SK-N-SH (cell line): ENCODE data around the gene ENPP5.

Source experiments
- CTCF ChIP-seq: fragments of 200-600 bp; sonication (generic); IDR thresholded peaks from 2 replicates; pipeline ENCODE4 v1.6.1; 2017; ENCODE audit warnings: antibody characterized with exemption, mild to moderate bottlenecking, moderate library complexity
- ELF1 ChIP-seq: IDR thresholded peaks from 2 replicates; pipeline ENCODE4 v1.4.0; 2012
- EP300 ChIP-seq, 2 experiments: IDR thresholded peaks; 2 replicates each; pipeline versions ENCODE4 v1.4.0 to v1.6.1; 2012; ENCODE audit warnings: borderline replicate concordance in 1 of 2, low read depth in 1 of 2, low read length in 1 of 2
- GABPA ChIP-seq: IDR thresholded peaks from 2 replicates; pipeline ENCODE4 v1.4.0; 2012; ENCODE audit warnings: low read depth, mild to moderate bottlenecking
- JUND ChIP-seq: IDR thresholded peaks from 2 replicates; pipeline ENCODE4 v1.4.0; 2012
- MXI1 ChIP-seq: IDR thresholded peaks from 2 replicates; pipeline ENCODE4 v1.6.1; 2012; ENCODE audit warnings: mild to moderate bottlenecking, low read depth, low read length, improper control_type of control experiment
- PBX3 ChIP-seq: IDR thresholded peaks from 2 replicates; pipeline ENCODE4; 2012
- POLR2AphosphoS5 ChIP-seq: IDR thresholded peaks from 2 replicates; pipeline ENCODE4 v1.6.1; 2012; ENCODE audit warnings: low read depth, low read length
- RCOR1 ChIP-seq: fragments of 150-350 bp; IDR thresholded peaks from 2 replicates; pipeline ENCODE4 v1.6.1; 2017; ENCODE audit warnings: antibody characterized with exemption, low read length
- REST ChIP-seq: IDR thresholded peaks from 2 replicates; pipeline ENCODE4 v1.6.1; 2012; ENCODE audit warnings: mild to moderate bottlenecking, low read depth, low read length, moderate library complexity
- SIN3A ChIP-seq: IDR thresholded peaks from 2 replicates; pipeline ENCODE4 v1.6.1; 2012; ENCODE audit warnings: low read depth, mild to moderate bottlenecking, low read length, moderate library complexity, borderline replicate concordance
- SMC3 ChIP-seq: IDR thresholded peaks from 2 replicates; pipeline ENCODE4 v1.6.1; 2012; ENCODE audit warnings: low read depth, low read length, improper control_type of control experiment
- USF1 ChIP-seq: IDR thresholded peaks from 2 replicates; pipeline ENCODE4 v1.4.0; 2012; ENCODE audit warnings: low read depth, borderline replicate concordance
- TF ChIP-seq, protein P1 (sequence below): IDR thresholded peaks from 2 replicates; pipeline ENCODE4 v1.4.0; 2012; ENCODE audit warnings: low read depth

DNA sequence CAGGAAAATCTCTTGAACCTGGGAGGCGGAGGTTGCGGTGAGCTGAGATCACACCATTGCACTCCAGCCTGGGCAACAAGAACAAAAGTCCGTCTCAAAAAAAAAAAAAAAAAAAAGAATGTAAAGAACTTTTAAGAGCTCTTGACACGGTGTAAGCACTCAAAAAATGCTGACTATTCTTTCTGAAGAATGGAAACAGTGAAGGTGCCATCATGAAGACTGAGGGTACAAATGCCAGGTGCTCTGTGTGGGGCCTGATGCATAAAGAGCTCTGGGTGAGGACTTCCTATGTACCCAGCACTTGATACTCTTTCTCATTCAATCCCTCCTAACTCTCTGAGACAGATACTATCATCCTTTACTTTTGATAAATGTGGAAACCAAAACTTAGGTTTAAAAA, 45.0 kb upstream of the ENPP5 start:
- no peak for TF ChIP-seq CTCF
- no peak for TF ChIP-seq MXI1
- no peak for TF ChIP-seq SIN3A
- no peak for TF ChIP-seq SMC3
- TF ChIP-seq, protein P1, sequence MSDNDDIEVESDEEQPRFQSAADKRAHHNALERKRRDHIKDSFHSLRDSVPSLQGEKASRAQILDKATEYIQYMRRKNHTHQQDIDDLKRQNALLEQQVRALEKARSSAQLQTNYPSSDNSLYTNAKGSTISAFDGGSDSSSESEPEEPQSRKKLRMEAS: no peak
- no peak for TF ChIP-seq REST
- TF ChIP-seq JUND: no peak
- no peak for TF ChIP-seq EP300 (IDR thresholded peaks at IDR 0.05; ENCODE audit: borderline replicate concordance in 1 of 2, low read depth in 1 of 2, low read length in 1 of 2)
- TF ChIP-seq ELF1: no peak
- no peak for TF ChIP-seq POLR2AphosphoS5
- no peak for TF ChIP-seq USF1
- no peak for TF ChIP-seq RCOR1
- no peak for TF ChIP-seq GABPA
- no peak for TF ChIP-seq PBX3
